Measurements from ENCODE around the gene POLN.

GRCh38 chr4:2193326-2193725, 48.6 kb downstream of the POLN start:
- TF ChIP-seq, protein P1, sequence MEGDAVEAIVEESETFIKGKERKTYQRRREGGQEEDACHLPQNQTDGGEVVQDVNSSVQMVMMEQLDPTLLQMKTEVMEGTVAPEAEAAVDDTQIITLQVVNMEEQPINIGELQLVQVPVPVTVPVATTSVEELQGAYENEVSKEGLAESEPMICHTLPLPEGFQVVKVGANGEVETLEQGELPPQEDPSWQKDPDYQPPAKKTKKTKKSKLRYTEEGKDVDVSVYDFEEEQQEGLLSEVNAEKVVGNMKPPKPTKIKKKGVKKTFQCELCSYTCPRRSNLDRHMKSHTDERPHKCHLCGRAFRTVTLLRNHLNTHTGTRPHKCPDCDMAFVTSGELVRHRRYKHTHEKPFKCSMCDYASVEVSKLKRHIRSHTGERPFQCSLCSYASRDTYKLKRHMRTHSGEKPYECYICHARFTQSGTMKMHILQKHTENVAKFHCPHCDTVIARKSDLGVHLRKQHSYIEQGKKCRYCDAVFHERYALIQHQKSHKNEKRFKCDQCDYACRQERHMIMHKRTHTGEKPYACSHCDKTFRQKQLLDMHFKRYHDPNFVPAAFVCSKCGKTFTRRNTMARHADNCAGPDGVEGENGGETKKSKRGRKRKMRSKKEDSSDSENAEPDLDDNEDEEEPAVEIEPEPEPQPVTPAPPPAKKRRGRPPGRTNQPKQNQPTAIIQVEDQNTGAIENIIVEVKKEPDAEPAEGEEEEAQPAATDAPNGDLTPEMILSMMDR (conservative IDR thresholded peaks at IDR 0.05; ENCODE audit: low read length), result no peak
- no peak for TF ChIP-seq EZH2phosphoT487 (IDR thresholded peaks at IDR 0.05; ENCODE audit: borderline replicate concordance)

All from Loucy (cell line).